ENCODE results near the gene ARHGDIA. TPM values are rescaled to one million over a fixed set of nuclear protein-coding genes. Genes with fewer than 3 reads are reported as not detected.

ARHGDIA gene
- total RNA-seq, 1 experiment from 2014 or later: 247 TPM

DNA sequence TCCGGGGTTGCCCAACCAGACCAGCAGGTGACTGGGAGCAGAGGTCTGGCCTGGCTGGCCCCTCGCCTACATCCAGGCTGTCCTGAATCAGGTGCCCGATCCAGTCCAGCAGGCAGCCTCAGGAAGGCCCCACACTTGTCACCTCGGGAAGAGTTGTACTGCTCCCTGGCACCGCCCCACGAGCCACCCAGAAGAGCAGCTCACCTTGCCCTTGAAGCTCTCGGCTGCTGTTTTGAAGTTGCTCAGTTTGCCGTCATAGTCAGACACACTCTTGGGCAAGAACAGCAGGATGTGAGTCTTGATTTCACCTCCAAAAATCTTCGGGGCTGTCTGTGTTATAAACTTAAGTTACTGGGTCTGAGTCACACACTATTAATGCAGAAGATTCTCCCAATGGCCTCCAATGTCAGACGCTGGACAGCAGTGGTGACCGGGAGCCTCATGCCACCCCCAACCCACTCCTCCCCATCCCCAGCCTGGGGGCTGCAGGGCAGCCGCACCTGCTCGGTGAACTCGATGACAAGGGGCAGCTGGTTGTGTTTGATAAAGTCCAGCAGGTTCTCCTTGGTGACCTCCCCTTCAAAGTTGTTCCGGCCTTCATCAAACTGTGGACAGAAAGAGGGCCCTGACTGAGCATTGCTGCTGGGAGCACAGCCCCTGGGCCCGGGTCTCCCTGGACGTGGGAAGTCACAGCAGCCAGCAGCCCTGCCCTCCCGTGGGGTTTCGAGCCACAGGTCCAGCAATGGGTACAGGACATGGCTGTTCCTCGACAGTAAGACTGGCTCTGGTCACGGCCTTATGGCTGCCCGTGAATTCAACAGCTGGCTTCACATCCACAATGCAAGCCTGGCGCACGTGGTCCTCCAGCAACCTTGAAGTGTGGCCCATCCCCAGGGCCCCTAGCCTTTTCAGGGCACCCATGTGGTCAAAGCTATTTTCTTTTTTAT is 24.1 kb downstream of the ARHGDIA start:
- TF ChIP-seq ZNF532 (CRISPR knock-in tag; IDR thresholded peaks at IDR 0.05; ENCODE audit: borderline replicate concordance) (no peak), ZNF138 (CRISPR knock-in tag; conservative IDR thresholded peaks at IDR 0.05) (no peak), EMX1 (CRISPR knock-in tag; IDR thresholded peaks at IDR 0.05) (no peak), HMGA2 (CRISPR knock-in tag; IDR thresholded peaks at IDR 0.05) (no peak), NR1H2 (CRISPR knock-in tag; IDR thresholded peaks at IDR 0.05) (no peak), JAZF1 (CRISPR knock-in tag; IDR thresholded peaks at IDR 0.05) (no peak), CBFB (CRISPR knock-in tag; IDR thresholded peaks at IDR 0.05; ENCODE audit: low read depth) (no peak), GTF2I (CRISPR knock-in tag; conservative IDR thresholded peaks at IDR 0.05) (no peak), NFYB (CRISPR knock-in tag; conservative IDR thresholded peaks at IDR 0.05; ENCODE audit: low read depth) (no peak), USF1 (CRISPR knock-in tag; IDR thresholded peaks at IDR 0.05) (no peak), ZNF423 (CRISPR knock-in tag; IDR thresholded peaks at IDR 0.05) (no peak), RELA (CRISPR knock-in tag; IDR thresholded peaks at IDR 0.05; ENCODE audit: borderline replicate concordance) (no peak), ZNF396 (CRISPR knock-in tag; IDR thresholded peaks at IDR 0.05; ENCODE audit: borderline replicate concordance) (no peak), TCF7 (CRISPR knock-in tag; IDR thresholded peaks at IDR 0.05; ENCODE audit: low read depth) (no peak), JUN (CRISPR knock-in tag; IDR thresholded peaks at IDR 0.05) (no peak)
- TF ChIP-seq, protein P1, sequence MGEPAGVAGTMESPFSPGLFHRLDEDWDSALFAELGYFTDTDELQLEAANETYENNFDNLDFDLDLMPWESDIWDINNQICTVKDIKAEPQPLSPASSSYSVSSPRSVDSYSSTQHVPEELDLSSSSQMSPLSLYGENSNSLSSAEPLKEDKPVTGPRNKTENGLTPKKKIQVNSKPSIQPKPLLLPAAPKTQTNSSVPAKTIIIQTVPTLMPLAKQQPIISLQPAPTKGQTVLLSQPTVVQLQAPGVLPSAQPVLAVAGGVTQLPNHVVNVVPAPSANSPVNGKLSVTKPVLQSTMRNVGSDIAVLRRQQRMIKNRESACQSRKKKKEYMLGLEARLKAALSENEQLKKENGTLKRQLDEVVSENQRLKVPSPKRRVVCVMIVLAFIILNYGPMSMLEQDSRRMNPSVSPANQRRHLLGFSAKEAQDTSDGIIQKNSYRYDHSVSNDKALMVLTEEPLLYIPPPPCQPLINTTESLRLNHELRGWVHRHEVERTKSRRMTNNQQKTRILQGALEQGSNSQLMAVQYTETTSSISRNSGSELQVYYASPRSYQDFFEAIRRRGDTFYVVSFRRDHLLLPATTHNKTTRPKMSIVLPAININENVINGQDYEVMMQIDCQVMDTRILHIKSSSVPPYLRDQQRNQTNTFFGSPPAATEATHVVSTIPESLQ (CRISPR knock-in tag; IDR thresholded peaks at IDR 0.05): no peak
- H3K9me3 Mint-ChIP-seq: no peaks in the 10 kb centered on the region
- H3K27me3 Mint-ChIP-seq (ENCODE audit: low read depth): no peaks in the 10 kb centered on the region
- DNase-seq (ENCODE audit: low spot score) (no peak), ATAC-seq (no peak)
- ChIA-PET CTCF (no interaction called here), POLR2A (no interaction called here)
- H3K4me3 Mint-ChIP-seq: no peak overlapping the region
- peaks cover 44% of the 10 kb centered on the region for H3K36me3 Mint-ChIP-seq
- H3K27ac Mint-ChIP-seq: no peak overlapping the region
- H3K4me1 Mint-ChIP-seq: no peaks in the 10 kb centered on the region

- Mint-ChIP-seq H3K27me3 (ENCODE audit: low read depth) (no peaks in the 10 kb centered on the region), H3K4me3 (no peak overlapping the region), H3K36me3 (peaks cover 35% of the 10 kb centered on the region), H3K27ac (no peak overlapping the region), H3K4me1 (no peaks in the 10 kb centered on the region), H3K9me3 (no peaks in the 10 kb centered on the region)
- POLR2A ChIA-PET: no interaction called here
- DNase-seq (ENCODE audit: low spot score) (no peak), ATAC-seq (no peak)
- CTCF ChIA-PET: no interaction called here
- no peak for TF ChIP-seq ERG (CRISPR knock-in tag; IDR thresholded peaks at IDR 0.05)
- TF ChIP-seq ESRRA (CRISPR knock-in tag; IDR thresholded peaks at IDR 0.05; ENCODE audit: borderline replicate concordance): no peak
- TF ChIP-seq ARID4B (CRISPR knock-in tag; IDR thresholded peaks at IDR 0.05; ENCODE audit: borderline replicate concordance): no peak
- no peak for TF ChIP-seq ELF4 (CRISPR knock-in tag; IDR thresholded peaks at IDR 0.05; ENCODE audit: low read depth)
- TF ChIP-seq GABPB1 (CRISPR knock-in tag; IDR thresholded peaks at IDR 0.05): no peak
Observed at GRCh38 chr17:81845881-81846742, 25.0 kb downstream of the ARHGDIA start.
